Endothelial cell of umbilical vein (primary cell): Measurements from ENCODE around the gene MYCL. TPM values are rescaled to one million over a fixed set of nuclear protein-coding genes. Genes with fewer than 3 reads are reported as not detected.

Experiments
- BruUV-seq: library from RNA; stranded (reverse); fragments of 400-500 nt; replicated peaks from 2 replicates; lab custom pipeline; 2021; lab: Mats Ljungman, UMichigan
- CTCF ChIA-PET: fragments of 300-600, 350-600 bp; sonication (Branson Sonifier 250); formaldehyde crosslinking; loops from one replicate; lab custom pipeline; 2021; ENCODE audit warnings: antibody characterized with exemption, inconsistent platforms; lab: Charles Lee
- POLR2A ChIA-PET: fragments of 300-600, 350-600 bp; sonication (Branson Sonifier 250); formaldehyde crosslinking; loops from one replicate; lab custom pipeline; 2021; ENCODE audit warnings: antibody characterized with exemption, inconsistent platforms; lab: Charles Lee
- DNase-seq: peaks from one replicate; pipeline ENCODE4 v3.0.0-alpha.2; 2011; ENCODE audit warnings: low read depth, low spot score
- FAIRE-seq: peaks from 2 replicates; lab custom pipeline; 2011; peaks lifted over from hg19 to GRCh38; lab: Jason Lieb, UNC
- H2AFZ ChIP-seq: 2 replicates; pipeline ENCODE4 v1.6.0; 2012; ENCODE audit warnings: low read depth, low read length, control low read depth, inconsistent platforms
- H3K27ac ChIP-seq: 2 replicates; pipeline ENCODE4 v1.5.1; 2011; ENCODE audit warnings: low read depth, mild to moderate bottlenecking, control low read depth, low read length, moderate library complexity; ENCODE audit not compliant: insufficient read depth
- H3K27me3 ChIP-seq, 2 experiments: 2 replicates each; pipeline versions ENCODE4 v1.6.0 to v1.6.1; 2011; ENCODE audit warnings: low read length in 2 of 2, mixed read lengths in 1 of 2; ENCODE audit not compliant: control insufficient read depth in 2 of 2, insufficient read depth in 2 of 2
- H3K36me3 ChIP-seq, 2 experiments: 2 replicates in 1 of 2; 3 replicates in 1 of 2; pipeline ENCODE4 v1.5.1; 2011; ENCODE audit warnings: low read length in 2 of 2, mild to moderate bottlenecking in 1 of 2, moderate library complexity in 1 of 2; ENCODE audit not compliant: control insufficient read depth in 2 of 2, insufficient read depth in 2 of 2; ENCODE audit errors: extremely low read depth in 1 of 2
- H3K4me1 ChIP-seq: 3 replicates; pipeline ENCODE4 v1.5.1; 2011; ENCODE audit warnings: mild to moderate bottlenecking, low read length; ENCODE audit not compliant: control insufficient read depth, insufficient read depth; ENCODE audit errors: extremely low read depth
- H3K4me2 ChIP-seq: 2 replicates; pipeline ENCODE4 v1.6.1; 2011; ENCODE audit warnings: low read length, control low read depth, mixed read lengths; ENCODE audit not compliant: insufficient read depth
- H3K4me3 ChIP-seq, 3 experiments: fragments of 200-600 bp in 1 of 3; sonication (generic), shearing (Covaris generic) in 1 of 3; replicated peaks in 1 of 3; 2 replicates each; pipeline ENCODE4 v1.5.1; 2011 to 2016; ENCODE audit warnings: control low read depth in 3 of 3, low read length in 3 of 3, mild to moderate bottlenecking in 2 of 3, inconsistent platforms in 1 of 3, low read depth in 1 of 3, moderate library complexity in 1 of 3; ENCODE audit not compliant: insufficient read depth in 1 of 3
- H3K79me2 ChIP-seq: 2 replicates; pipeline ENCODE4 v1.6.0; 2012; ENCODE audit warnings: low read length, inconsistent platforms; ENCODE audit not compliant: control insufficient read depth, insufficient read depth
- H3K9ac ChIP-seq: replicated peaks from 2 replicates; pipeline ENCODE3; 2011; ENCODE audit warnings: low read length, control low read depth; ENCODE audit not compliant: insufficient read depth; ENCODE audit errors: extremely low read depth
- H3K9me1 ChIP-seq: replicated peaks from 3 replicates; pipeline ENCODE4 v1.6.0; 2011; ENCODE audit warnings: mild to moderate bottlenecking, low read length; ENCODE audit not compliant: control insufficient read depth, insufficient read depth; ENCODE audit errors: extremely low read depth
- H3K9me3 ChIP-seq: replicated peaks from 2 replicates; pipeline ENCODE4 v1.5.1; 2012; ENCODE audit warnings: low read length, inconsistent platforms; ENCODE audit not compliant: control insufficient read depth, insufficient read depth
- H4K20me1 ChIP-seq: replicated peaks from 2 replicates; pipeline ENCODE3; 2011; ENCODE audit warnings: mild to moderate bottlenecking, low read length; ENCODE audit not compliant: control insufficient read depth, insufficient read depth; ENCODE audit errors: extremely low read depth
- EZH2 ChIP-seq: IDR thresholded peaks from 2 replicates; pipeline ENCODE4 v1.6.1; 2012; ENCODE audit warnings: borderline replicate concordance, low read depth, mild to moderate bottlenecking, moderate library complexity, low read length, inconsistent platforms; ENCODE audit not compliant: severe bottlenecking
- FOS ChIP-seq: IDR thresholded peaks from 2 replicates; pipeline ENCODE4 v1.6.1; 2011; ENCODE audit warnings: mild to moderate bottlenecking, low read length, moderate library complexity, borderline replicate concordance; ENCODE audit not compliant: insufficient read depth
- GATA2 ChIP-seq: IDR thresholded peaks from 2 replicates; pipeline ENCODE4 v1.7.0; 2011; ENCODE audit warnings: low read depth, mild to moderate bottlenecking, moderate library complexity, mixed read lengths, low read length; ENCODE audit not compliant: insufficient read length, insufficient read depth
- JUN ChIP-seq: IDR thresholded peaks from 2 replicates; pipeline ENCODE4 v1.6.1; 2011; ENCODE audit warnings: borderline replicate concordance, low read depth; ENCODE audit not compliant: insufficient read length, insufficient read depth
- MAX ChIP-seq: IDR thresholded peaks from 2 replicates; pipeline ENCODE4 v1.6.1; 2011; ENCODE audit not compliant: insufficient read depth, insufficient read length
- MYC ChIP-seq: IDR thresholded peaks from one replicate; pipeline ENCODE4 v1.6.1; 2011; ENCODE audit warnings: mild to moderate bottlenecking, low read depth, low read length
- POLR2A ChIP-seq: IDR thresholded peaks from 2 replicates; pipeline ENCODE4 v1.6.1; 2012; ENCODE audit warnings: low read depth, mild to moderate bottlenecking, control low read depth, low read length
- POLR2AphosphoS5 ChIP-seq: IDR thresholded peaks from 2 replicates; pipeline ENCODE4 v1.6.1; 2012; ENCODE audit warnings: low read depth, mild to moderate bottlenecking, control low read depth, low read length, moderate library complexity; ENCODE audit not compliant: insufficient read depth
- dilution Hi-C: fragments of 300-500 bp; cut with MboI; formaldehyde crosslinking; loops from one replicate; pipeline ENCODE4 v1.15.0; 2019; ENCODE audit warnings: low sequenced_read_pairs; ENCODE audit not compliant: extremely low pct_ligation_motif_present
- intact Hi-C: fragments of 100-400 bp; cut with micrococcal nuclease; formaldehyde crosslinking; loops from one replicate; pipeline ENCODE4 v1.10.0; 2022
- polyA plus RNA-seq, 4 experiments: library from polyadenylated mRNA; depleted of rRNA in 3 of 4; stranded (reverse) in 3 of 4; unstranded in 1 of 4; fragments of >200 nt; gene quantifications; 2 replicates each; pipeline versions ENCODE4 v1.2.1 to v1.2.3, GENCODE V29; 2011 to 2012; ENCODE audit warnings: missing spikeins in 1 of 4
- total RNA-seq: library from RNA; stranded (reverse); gene quantifications from 2 replicates; pipeline ENCODE4 v1.2.3, GENCODE V29; 2021
- TF ChIP-seq, protein P1 (sequence below), 2 donors: IDR thresholded peaks; 1 replicate in 1 of 2; 2 replicates in 1 of 2; pipeline ENCODE4 v1.5.1; 2011; ENCODE audit warnings: low read length in 2 of 2, mild to moderate bottlenecking in 2 of 2, moderate library complexity in 2 of 2, control low read depth in 1 of 2, inconsistent platforms in 1 of 2, low read depth in 1 of 2; ENCODE audit not compliant: insufficient read depth in 1 of 2; ENCODE audit errors: extremely low read depth in 1 of 2

MYCL gene
- total and polyA plus RNA-seq, 2 donors (not counting 3 experiments of a cell fraction or from before 2014, with no cell fraction given) = 1.3 to 2.1 TPM

- Histone ChIP-seq H3K9ac (no peak overlapping the region), H3K79me2 (peaks cover 66% of the 10 kb centered on the region), H3K27ac (no peak overlapping the region), H3K9me3 (no peaks in the 10 kb centered on the region), H3K4me1 (peaks cover 4% of the 10 kb centered on the region), H3K36me3 (no peaks in the 10 kb centered on the region), H4K20me1 (peaks cover 3% of the 10 kb centered on the region), H3K4me3 (no peak overlapping the region), H3K9me1 (peaks cover 2% of the 10 kb centered on the region), H3K27me3 (no peaks in the 10 kb centered on the region), H2AFZ (no peak overlapping the region), H3K4me2 (no peak overlapping the region)
- dilution Hi-C loops (no loop called here), intact Hi-C loops (no loop called here)
- CTCF ChIA-PET = interaction anchor here (1.1 to 2.2 kb wide), 3 partner anchors 12 to 39 kb away, joined by 3 to 14 read pairs (median 3); partner anchors contain the start of gene MYCL
- POLR2A ChIA-PET = interaction anchor here (0.7 kb wide), 1 partner anchor 25 kb away, joined by 3 read pairs; no protein-coding TSS in a partner anchor
- FAIRE-seq (no peak), DNase-seq (no peak)
- BruUV-seq = no TSS peak
- TF ChIP-seq EZH2 = no peak
- TF ChIP-seq POLR2AphosphoS5 = no peak
- no peak for TF ChIP-seq JUN
- TF ChIP-seq POLR2A = no peak
- TF ChIP-seq GATA2 = no peak
- TF ChIP-seq MAX = no peak
- TF ChIP-seq, protein P1, sequence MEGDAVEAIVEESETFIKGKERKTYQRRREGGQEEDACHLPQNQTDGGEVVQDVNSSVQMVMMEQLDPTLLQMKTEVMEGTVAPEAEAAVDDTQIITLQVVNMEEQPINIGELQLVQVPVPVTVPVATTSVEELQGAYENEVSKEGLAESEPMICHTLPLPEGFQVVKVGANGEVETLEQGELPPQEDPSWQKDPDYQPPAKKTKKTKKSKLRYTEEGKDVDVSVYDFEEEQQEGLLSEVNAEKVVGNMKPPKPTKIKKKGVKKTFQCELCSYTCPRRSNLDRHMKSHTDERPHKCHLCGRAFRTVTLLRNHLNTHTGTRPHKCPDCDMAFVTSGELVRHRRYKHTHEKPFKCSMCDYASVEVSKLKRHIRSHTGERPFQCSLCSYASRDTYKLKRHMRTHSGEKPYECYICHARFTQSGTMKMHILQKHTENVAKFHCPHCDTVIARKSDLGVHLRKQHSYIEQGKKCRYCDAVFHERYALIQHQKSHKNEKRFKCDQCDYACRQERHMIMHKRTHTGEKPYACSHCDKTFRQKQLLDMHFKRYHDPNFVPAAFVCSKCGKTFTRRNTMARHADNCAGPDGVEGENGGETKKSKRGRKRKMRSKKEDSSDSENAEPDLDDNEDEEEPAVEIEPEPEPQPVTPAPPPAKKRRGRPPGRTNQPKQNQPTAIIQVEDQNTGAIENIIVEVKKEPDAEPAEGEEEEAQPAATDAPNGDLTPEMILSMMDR (IDR thresholded peaks at IDR 0.05; ENCODE audit: extremely low read depth in 1 of 2, insufficient read depth in 1 of 2, low read depth in 1 of 2, low read length in 2 of 2) = no peak
- TF ChIP-seq MYC = no peak
- TF ChIP-seq FOS = no peak
Observed at GRCh38 chr1:39863177-39863576, 38.5 kb downstream of the MYCL start.
